ENCODE measurements around the gene CDC34. TPM values are rescaled to one million over a fixed set of nuclear protein-coding genes. Genes with fewer than 3 reads are reported as not detected.

Gene CDC34
- total RNA-seq, 2 donors from 2014 or later = 77.0 to 101 TPM

GRCh38 chr19:576768-577438 lies 45.3 kb downstream of the CDC34 start:
- H3K36me3 ChIP-seq (replicated peaks in 1 of 2; ENCODE audit: insufficient read depth in 1 of 2, low read depth in 2 of 2) = peaks cover 5% of the 10 kb centered on the region in 2 donors
- H3K9me3 ChIP-seq = no peaks in the 10 kb centered on the region
- H3K4me1 ChIP-seq = peaks cover 39% of the 10 kb centered on the region
- H3K4me3 ChIP-seq = no peak overlapping the region
- no peak overlapping the region for H3K27ac ChIP-seq
- TF ChIP-seq POLR2A (IDR thresholded peaks at IDR 0.05) = no peak
- intact Hi-C loops (cut with DNase I) = no loop called here
- H3K27me3 ChIP-seq = no peaks in the 10 kb centered on the region
- 84 to 93% methylated on average over 12 to 28 of the region's 28 CpGs for WGBS, 2 donors
- no peak for ATAC-seq
- no peak for DNase-seq

GRCh38 chr19:577439-578392 lies 46.2 kb downstream of the CDC34 start:
- TF ChIP-seq POLR2A (IDR thresholded peaks at IDR 0.05) = no peak
- TF ChIP-seq, protein P1, sequence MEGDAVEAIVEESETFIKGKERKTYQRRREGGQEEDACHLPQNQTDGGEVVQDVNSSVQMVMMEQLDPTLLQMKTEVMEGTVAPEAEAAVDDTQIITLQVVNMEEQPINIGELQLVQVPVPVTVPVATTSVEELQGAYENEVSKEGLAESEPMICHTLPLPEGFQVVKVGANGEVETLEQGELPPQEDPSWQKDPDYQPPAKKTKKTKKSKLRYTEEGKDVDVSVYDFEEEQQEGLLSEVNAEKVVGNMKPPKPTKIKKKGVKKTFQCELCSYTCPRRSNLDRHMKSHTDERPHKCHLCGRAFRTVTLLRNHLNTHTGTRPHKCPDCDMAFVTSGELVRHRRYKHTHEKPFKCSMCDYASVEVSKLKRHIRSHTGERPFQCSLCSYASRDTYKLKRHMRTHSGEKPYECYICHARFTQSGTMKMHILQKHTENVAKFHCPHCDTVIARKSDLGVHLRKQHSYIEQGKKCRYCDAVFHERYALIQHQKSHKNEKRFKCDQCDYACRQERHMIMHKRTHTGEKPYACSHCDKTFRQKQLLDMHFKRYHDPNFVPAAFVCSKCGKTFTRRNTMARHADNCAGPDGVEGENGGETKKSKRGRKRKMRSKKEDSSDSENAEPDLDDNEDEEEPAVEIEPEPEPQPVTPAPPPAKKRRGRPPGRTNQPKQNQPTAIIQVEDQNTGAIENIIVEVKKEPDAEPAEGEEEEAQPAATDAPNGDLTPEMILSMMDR (IDR thresholded peaks at IDR 0.05) = no peak
- DNase-seq = no peak
- intact Hi-C loops (cut with DNase I) = no loop called here
- no peak for ATAC-seq
- H3K4me1 ChIP-seq = peaks cover 39% of the 10 kb centered on the region
- no peaks in the 10 kb centered on the region for H3K27me3 ChIP-seq
- H3K36me3 ChIP-seq (replicated peaks in 1 of 2; ENCODE audit: insufficient read depth in 1 of 2, low read depth in 2 of 2) = peaks cover 8% of the 10 kb centered on the region in 2 donors
- no peak overlapping the region for H3K27ac ChIP-seq
- no peaks in the 10 kb centered on the region for H3K9me3 ChIP-seq
- no peak overlapping the region for H3K4me3 ChIP-seq
- WGBS, 2 donors = 91 to 94% methylated on average over 45 to 56 of the region's 66 CpGs

DNA sequence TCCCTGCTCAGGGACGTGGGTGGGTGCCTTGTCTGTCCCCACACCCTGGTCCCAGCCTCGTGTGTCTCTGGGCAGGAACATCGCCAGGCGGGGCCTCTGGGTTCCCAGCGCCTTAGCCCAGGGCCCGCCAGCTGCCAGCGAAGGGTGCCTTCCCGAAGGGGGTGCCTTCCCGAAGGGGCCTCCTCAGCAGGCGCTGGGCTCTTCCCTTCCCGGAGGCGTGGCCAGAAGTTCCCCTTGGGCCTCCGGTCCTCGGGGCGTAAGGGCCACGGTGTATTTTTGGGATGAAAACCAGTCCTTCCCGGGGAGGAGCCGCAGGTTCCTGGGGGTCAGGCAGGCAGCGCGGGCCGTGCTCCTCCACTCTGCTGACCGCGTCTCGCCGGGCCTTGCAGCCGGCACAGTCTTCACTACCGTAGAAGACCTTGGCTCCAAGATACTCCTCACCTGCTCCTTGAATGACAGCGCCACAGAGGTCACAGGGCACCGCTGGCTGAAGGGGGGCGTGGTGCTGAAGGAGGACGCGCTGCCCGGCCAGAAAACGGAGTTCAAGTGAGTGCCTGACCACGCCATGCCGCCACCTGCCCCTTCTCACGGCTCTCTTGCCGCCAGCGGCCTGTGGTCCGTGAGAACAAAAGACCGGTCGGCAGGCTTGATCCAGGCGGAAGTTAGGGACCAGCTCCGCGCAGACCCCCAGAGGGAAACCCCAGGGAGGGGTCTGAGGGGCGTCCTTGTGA lies 47.7 kb downstream of the CDC34 start:
- no peak for DNase-seq
- Histone ChIP-seq H3K4me1 (peaks cover 26% of the 10 kb centered on the region), H3K27ac (no peak overlapping the region), H3K36me3 (replicated peaks in 1 of 2; ENCODE audit: insufficient read depth in 1 of 2, low read depth in 2 of 2) (peaks cover 8 to 10% of the 10 kb centered on the region in 2 donors), H3K9me3 (no peaks in the 10 kb centered on the region), H3K4me3 (no peak overlapping the region), H3K27me3 (no peaks in the 10 kb centered on the region)
- TF ChIP-seq, protein P1 (IDR thresholded peaks at IDR 0.05) = no peak
- TF ChIP-seq POLR2A (IDR thresholded peaks at IDR 0.05) = no peak
- WGBS, 2 donors = 83 to 85% methylated on average over 18 to 38 of the region's 46 CpGs
- no peak for ATAC-seq
- intact Hi-C loops (cut with DNase I) = no loop called here

- H3K4me3 ChIP-seq = no peak overlapping the region
- no peak overlapping the region for H3K27ac ChIP-seq
- H3K36me3 ChIP-seq (replicated peaks in 1 of 2; ENCODE audit: insufficient read depth in 1 of 2, low read depth in 2 of 2) = peaks cover 8 to 10% of the 10 kb centered on the region in 2 donors
- no peak for DNase-seq
- no peak for ATAC-seq
- intact Hi-C loops (cut with DNase I) = no loop called here
- WGBS, 2 donors = 53 to 91% methylated on average over 3 to 11 of the region's 11 CpGs
- H3K27me3 ChIP-seq = no peaks in the 10 kb centered on the region
- no peak for TF ChIP-seq POLR2A (IDR thresholded peaks at IDR 0.05)
- TF ChIP-seq, protein P1 (IDR thresholded peaks at IDR 0.05) = no peak
- peaks cover 21% of the 10 kb centered on the region for H3K4me1 ChIP-seq
- no peaks in the 10 kb centered on the region for H3K9me3 ChIP-seq
Measured at GRCh38 chr19:579842-580155, 48.2 kb downstream of the CDC34 start.
